ENCODE data around the gene PUS7L. TPM values are rescaled to one million over a fixed set of nuclear protein-coding genes. Genes with fewer than 3 reads are reported as not detected.

The PUS7L gene, protein sequence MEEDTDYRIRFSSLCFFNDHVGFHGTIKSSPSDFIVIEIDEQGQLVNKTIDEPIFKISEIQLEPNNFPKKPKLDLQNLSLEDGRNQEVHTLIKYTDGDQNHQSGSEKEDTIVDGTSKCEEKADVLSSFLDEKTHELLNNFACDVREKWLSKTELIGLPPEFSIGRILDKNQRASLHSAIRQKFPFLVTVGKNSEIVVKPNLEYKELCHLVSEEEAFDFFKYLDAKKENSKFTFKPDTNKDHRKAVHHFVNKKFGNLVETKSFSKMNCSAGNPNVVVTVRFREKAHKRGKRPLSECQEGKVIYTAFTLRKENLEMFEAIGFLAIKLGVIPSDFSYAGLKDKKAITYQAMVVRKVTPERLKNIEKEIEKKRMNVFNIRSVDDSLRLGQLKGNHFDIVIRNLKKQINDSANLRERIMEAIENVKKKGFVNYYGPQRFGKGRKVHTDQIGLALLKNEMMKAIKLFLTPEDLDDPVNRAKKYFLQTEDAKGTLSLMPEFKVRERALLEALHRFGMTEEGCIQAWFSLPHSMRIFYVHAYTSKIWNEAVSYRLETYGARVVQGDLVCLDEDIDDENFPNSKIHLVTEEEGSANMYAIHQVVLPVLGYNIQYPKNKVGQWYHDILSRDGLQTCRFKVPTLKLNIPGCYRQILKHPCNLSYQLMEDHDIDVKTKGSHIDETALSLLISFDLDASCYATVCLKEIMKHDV
- total RNA-seq (10 to 100 TPM; 17.8 to 21.4 TPM), polyA plus RNA-seq (26.3 TPM)

DNA sequence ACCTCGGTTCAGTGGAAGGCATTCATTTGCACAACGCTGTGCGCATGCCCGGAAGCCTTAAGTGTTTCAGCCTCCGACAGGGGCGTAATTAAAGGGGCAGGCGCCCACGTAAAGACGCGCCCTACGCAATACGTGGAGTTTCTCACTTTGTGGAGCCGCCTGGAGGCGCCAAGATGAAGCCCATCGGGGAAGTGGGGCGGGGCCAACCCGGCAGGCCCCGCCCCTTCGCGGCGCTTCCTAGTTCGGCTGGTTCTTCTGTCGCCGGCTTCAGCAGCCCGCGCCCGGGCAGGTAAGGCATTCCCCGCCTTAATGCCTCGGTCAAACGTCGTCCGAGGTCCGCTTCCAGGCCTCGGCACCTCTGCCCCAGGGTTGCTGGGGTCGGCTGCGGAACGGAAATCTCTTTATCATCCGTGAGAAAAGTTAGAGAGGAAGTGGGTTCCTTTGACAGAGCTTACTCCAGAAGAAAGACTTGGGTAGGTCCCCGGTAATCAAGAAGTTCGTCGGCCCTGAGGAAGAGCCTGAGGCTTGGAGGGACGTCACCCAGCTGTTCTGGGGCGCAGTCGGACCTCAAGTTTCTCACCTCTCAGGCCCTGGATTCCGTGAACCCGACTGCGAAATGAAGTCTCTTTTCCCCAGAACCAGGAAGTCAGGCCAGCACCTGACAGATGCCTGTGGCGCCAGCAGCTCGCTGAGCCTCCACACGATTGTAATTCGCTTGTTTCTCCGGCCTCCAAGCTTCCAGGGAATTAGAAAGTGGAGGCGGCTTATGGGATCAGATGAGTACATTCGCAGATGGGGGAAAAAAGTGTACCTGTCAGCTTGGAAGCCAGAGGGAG is at the start of gene PUS7L, which contains the start of gene IRAK4:
PUS7L (minus strand) TSS at position 63 of the 836 bp plus-strand sequence. CDS start 3,545 bp downstream, outside the sequence.
IRAK4 (plus strand) TSS at position 224 of the 836 bp plus-strand sequence. CDS start 9,161 bp downstream, outside the sequence.
- peaks cover 0 to 2% of the 10 kb centered on the region in 2 donors for H3K27me3 Mint-ChIP-seq
- CTCF ChIA-PET: interaction anchor here (0.9 to 2.3 kb wide), 10 partner anchors 10 to 124 kb away, joined by 3 to 15 read pairs (median 3); partner anchors contain the start of genes TMEM117 and TWF1
- Histone ChIP-seq H3K27ac (ENCODE audit: low read depth, low read length) (peak within 1 kb of the TSS; percentile 93), H3K27me3 (ENCODE audit: insufficient read depth, low read length, poor library complexity, severe bottlenecking) (no peaks in the 10 kb centered on the region), H3K4me3 (ENCODE audit: low read length) (peak within 1 kb of the TSS; percentile 63), H3K9me3 (ENCODE audit: low read length) (no peaks in the 10 kb centered on the region), H3K36me3 (ENCODE audit: insufficient read depth, low read length) (peaks cover 3% of the 10 kb centered on the region), H3K4me1 (ENCODE audit: insufficient read depth, low read length) (peaks cover 46% of the 10 kb centered on the region)
- no peaks in the 10 kb centered on the region for H3K9me3 Mint-ChIP-seq
- peak within 1 kb of the TSS; percentile 94 to 99 (median 98) for H3K4me3 Mint-ChIP-seq
- POLR2A ChIA-PET: interaction anchor here (1.4 to 2.4 kb wide), 3 partner anchors 34 to 77 kb away, joined by 3 to 30 read pairs (median 8); partner anchors contain the start of genes TMEM117 and TWF1
- peak within 1 kb of the TSS; percentile 98 to 100 (median 99) for H3K27ac Mint-ChIP-seq
- peaks cover 73 to 90% (median 88%) of the 10 kb centered on the region in 3 donors for H3K4me1 Mint-ChIP-seq
- H3K36me3 Mint-ChIP-seq: peaks cover 12 to 30% (median 12%) of the 10 kb centered on the region in 3 donors
- peak; percentile 93 to 97 (median 94) for DNase-seq

DNA sequence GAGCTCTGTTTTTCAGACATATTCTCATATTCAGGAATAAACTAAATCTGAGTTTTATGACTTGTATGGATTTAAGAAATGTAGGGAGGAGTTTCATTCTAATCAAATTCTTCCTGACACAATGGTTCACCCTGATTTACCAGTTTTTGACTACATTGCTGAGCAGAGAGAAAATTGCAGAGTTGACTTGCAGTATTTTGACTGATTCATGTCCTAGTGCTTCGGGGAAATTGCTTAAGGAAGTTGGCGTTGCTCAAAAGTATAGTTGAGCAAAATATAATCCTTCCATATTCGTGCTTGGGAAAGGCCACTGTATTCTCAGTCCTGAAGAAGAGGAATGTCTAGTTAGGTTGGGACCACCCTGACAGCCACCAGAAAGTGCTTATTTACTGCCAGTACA is 48.8 kb upstream of the PUS7L start:
- Mint-ChIP-seq H3K9me3 (no peaks in the 10 kb centered on the region), H3K36me3 (peaks cover 0 to 18% (median 5%) of the 10 kb centered on the region in 3 donors), H3K4me3 (peak overlapping the region in 5 of 7 donors; percentile 98 to 100 (median 99)), H3K4me1 (peaks cover 27 to 49% (median 42%) of the 10 kb centered on the region in 3 donors), H3K27me3 (peaks cover 0 to 3% of the 10 kb centered on the region in 2 donors), H3K27ac (peak overlapping the region; percentile 99 to 100 (median 100))
- ChIA-PET CTCF (interaction anchor here (1.8 to 3.8 kb wide), 3 partner anchors 15 to 48 kb away, joined by 4 to 23 read pairs (median 15); partner anchors contain the start of genes IRAK4, PUS7L and TMEM117), POLR2A (interaction anchor here (1.2 to 3.5 kb wide), 4 partner anchors 9 to 49 kb away, joined by 3 to 35 read pairs (median 18); partner anchors contain the start of genes IRAK4, PUS7L and TMEM117)
- no peaks in the 10 kb centered on the region for H3K27me3 ChIP-seq (ENCODE audit: insufficient read depth, low read length, poor library complexity, severe bottlenecking)
- peaks cover 35% of the 10 kb centered on the region for H3K4me1 ChIP-seq (ENCODE audit: insufficient read depth, low read length)
- H3K27ac ChIP-seq (ENCODE audit: low read depth, low read length): no peak overlapping the region
- no peak for DNase-seq
- H3K9me3 ChIP-seq (ENCODE audit: low read length): no peaks in the 10 kb centered on the region
- no peak overlapping the region for H3K4me3 ChIP-seq (ENCODE audit: low read length)
- H3K36me3 ChIP-seq (ENCODE audit: insufficient read depth, low read length): no peaks in the 10 kb centered on the region

DNA sequence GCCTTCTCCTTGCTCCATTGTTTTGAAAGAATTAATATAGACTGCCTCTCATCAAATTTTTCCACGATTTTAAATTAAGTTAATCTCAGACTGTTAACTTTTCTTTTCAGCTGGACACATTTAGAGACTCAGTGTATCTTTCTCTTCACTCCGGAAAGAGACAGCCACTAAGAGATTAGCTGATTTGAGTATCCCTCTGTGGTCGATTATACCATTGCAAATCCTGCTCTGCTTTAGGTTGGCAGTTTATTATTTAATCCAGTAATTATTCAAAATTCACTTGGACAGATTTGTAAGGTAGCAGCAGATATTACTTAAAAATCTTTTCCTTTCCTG is 48.1 kb upstream of the PUS7L start:
- Mint-ChIP-seq H3K36me3 (peaks cover 0 to 23% (median 5%) of the 10 kb centered on the region in 3 donors), H3K4me1 (peaks cover 31 to 53% (median 46%) of the 10 kb centered on the region in 3 donors), H3K27me3 (no peaks in the 10 kb centered on the region), H3K27ac (peak overlapping the region; percentile 99 to 100 (median 100)), H3K4me3 (peak overlapping the region; percentile 98 to 100 (median 99)), H3K9me3 (no peaks in the 10 kb centered on the region)
- Histone ChIP-seq H3K4me1 (ENCODE audit: insufficient read depth, low read length) (peaks cover 35% of the 10 kb centered on the region), H3K36me3 (ENCODE audit: insufficient read depth, low read length) (peaks cover 6% of the 10 kb centered on the region), H3K27me3 (ENCODE audit: insufficient read depth, low read length, poor library complexity, severe bottlenecking) (no peaks in the 10 kb centered on the region), H3K9me3 (ENCODE audit: low read length) (no peaks in the 10 kb centered on the region), H3K4me3 (ENCODE audit: low read length) (peak overlapping the region; percentile 88), H3K27ac (ENCODE audit: low read depth, low read length) (peak overlapping the region; percentile 96)
- CTCF ChIA-PET: interaction anchor here (1.1 to 3.8 kb wide), 8 partner anchors 14 to 74 kb away, joined by 3 to 23 read pairs (median 5); partner anchors contain the start of genes IRAK4, PUS7L and TMEM117
- POLR2A ChIA-PET: interaction anchor here (1.1 to 3.5 kb wide), 9 partner anchors 8 to 1042 kb away, joined by 3 to 35 read pairs (median 3); partner anchors contain the start of genes IRAK4, PUS7L and TMEM117
- no peak for DNase-seq

DNA sequence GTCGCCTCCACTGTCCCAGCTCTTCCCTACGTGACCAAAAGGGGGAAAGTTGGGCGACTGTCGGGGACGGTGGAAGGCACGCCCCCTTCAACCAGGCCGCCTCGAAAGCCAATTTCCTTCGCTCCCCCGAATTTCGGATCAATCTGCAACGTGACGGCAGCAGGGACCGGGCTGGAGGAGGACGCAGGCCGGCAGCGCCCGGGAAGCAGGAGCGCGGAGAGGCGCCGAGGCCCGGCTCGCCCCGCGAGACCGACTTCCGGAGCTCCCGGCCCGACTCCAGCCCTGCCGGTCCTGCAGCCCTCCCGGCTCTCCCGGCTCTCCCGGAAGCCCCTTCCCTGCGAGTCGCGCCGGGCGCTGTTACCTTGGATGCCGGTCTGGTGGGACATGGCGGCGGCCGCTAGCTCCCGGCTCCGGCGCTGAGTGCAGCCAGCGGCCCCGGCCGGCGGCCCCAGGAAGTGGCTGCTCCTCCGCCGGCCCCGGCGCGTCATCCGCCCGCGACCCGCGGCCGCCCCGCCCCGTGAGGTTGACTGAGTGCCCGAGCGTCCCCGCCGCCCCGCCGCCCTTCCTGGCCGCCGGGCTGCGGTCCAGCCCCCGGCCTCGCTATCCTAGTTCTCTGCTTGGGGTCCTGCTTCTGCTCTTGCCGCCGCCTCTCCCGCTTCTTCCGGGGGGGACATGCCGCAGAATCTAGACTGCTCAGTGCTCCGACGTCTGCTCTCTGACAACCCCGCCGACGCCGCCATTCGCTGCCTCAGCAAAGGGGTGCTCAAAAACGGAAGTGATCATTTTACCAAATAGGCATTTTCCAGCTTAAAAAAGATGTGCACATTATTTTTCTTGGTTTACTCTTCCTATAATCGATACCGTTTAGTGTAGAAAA is 47.5 kb upstream of the PUS7L start, which contains the start of gene TWF1:
TWF1 (minus strand) TSS at position 458 of the 877 bp plus-strand sequence; CDS start at position 386, 72 bp downstream.
- no peaks in the 10 kb centered on the region for H3K9me3 ChIP-seq (ENCODE audit: low read length)
- Mint-ChIP-seq H3K4me3 (peak within 1 kb of the TSS; percentile 98 to 100 (median 99)), H3K4me1 (peaks cover 32 to 51% (median 44%) of the 10 kb centered on the region in 3 donors), H3K36me3 (peaks cover 0 to 26% (median 5%) of the 10 kb centered on the region in 3 donors), H3K27me3 (no peaks in the 10 kb centered on the region), H3K9me3 (no peaks in the 10 kb centered on the region), H3K27ac (peak within 1 kb of the TSS; percentile 99 to 100 (median 100))
- POLR2A ChIA-PET: interaction anchor here (1.1 to 3.5 kb wide), 9 partner anchors 7 to 1042 kb away, joined by 3 to 35 read pairs (median 3); partner anchors contain the start of genes IRAK4, PUS7L and TMEM117
- H3K27ac ChIP-seq (ENCODE audit: low read depth, low read length): peak within 1 kb of the TSS; percentile 96
- peak; percentile 78 to 91 (median 87) for DNase-seq
- CTCF ChIA-PET: interaction anchor here (1.1 to 3.8 kb wide), 8 partner anchors 14 to 75 kb away, joined by 3 to 23 read pairs (median 5); partner anchors contain the start of genes IRAK4, PUS7L and TMEM117
- no peaks in the 10 kb centered on the region for H3K27me3 ChIP-seq (ENCODE audit: insufficient read depth, low read length, poor library complexity, severe bottlenecking)
- H3K4me1 ChIP-seq (ENCODE audit: insufficient read depth, low read length): peaks cover 32% of the 10 kb centered on the region
- H3K36me3 ChIP-seq (ENCODE audit: insufficient read depth, low read length): peaks cover 8% of the 10 kb centered on the region
- H3K4me3 ChIP-seq (ENCODE audit: low read length): peak within 1 kb of the TSS; percentile 88

DNA sequence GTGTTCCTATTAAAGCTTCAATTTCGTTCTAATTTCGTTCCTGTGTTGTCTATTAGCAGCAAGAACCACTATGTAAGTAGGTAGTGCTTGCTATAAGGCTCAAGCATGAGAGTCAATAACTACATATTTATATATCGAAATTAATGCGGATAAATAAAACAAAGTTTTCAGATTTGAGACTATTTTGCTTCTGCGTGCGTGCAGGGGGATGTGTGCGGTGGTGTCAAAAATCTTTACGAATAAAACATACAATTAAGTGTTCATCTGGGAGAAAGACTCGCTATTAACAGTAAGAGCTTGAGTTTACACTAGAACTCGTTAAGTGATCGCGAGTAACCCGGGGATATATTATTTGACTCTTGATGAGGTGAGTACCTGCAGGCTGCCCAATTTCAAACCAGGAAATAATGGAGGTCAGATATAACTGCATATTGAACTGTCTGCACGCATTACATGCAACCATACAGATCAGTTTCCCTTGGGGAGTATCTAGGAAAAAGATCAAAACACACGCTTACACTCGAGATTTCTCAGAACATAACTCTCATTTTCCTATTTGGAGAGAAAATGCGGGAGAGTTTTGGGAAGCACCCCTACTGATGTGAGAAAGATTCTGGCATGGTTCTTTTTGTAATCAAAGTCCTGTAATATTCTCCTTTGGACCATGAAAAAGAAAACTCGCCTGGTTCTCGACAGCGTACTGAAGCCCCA is 46.7 kb upstream of the PUS7L start:
- Histone ChIP-seq H3K4me3 (ENCODE audit: low read length) (peak overlapping the region; percentile 88), H3K27me3 (ENCODE audit: insufficient read depth, low read length, poor library complexity, severe bottlenecking) (no peaks in the 10 kb centered on the region), H3K27ac (ENCODE audit: low read depth, low read length) (peak overlapping the region; percentile 96), H3K4me1 (ENCODE audit: insufficient read depth, low read length) (peaks cover 31% of the 10 kb centered on the region), H3K9me3 (ENCODE audit: low read length) (no peaks in the 10 kb centered on the region), H3K36me3 (ENCODE audit: insufficient read depth, low read length) (peaks cover 9% of the 10 kb centered on the region)
- peak in 2 of 5 donors; percentile 7 to 31 for DNase-seq
- Mint-ChIP-seq H3K4me1 (peaks cover 33 to 49% (median 45%) of the 10 kb centered on the region in 3 donors), H3K36me3 (peaks cover 0 to 33% (median 6%) of the 10 kb centered on the region in 3 donors), H3K27ac (peak overlapping the region; percentile 89 to 100 (median 98)), H3K9me3 (no peaks in the 10 kb centered on the region), H3K27me3 (no peaks in the 10 kb centered on the region), H3K4me3 (peak overlapping the region; percentile 98 to 100 (median 99))
- ChIA-PET CTCF (interaction anchor here (1.2 to 3.8 kb wide), 6 partner anchors 28 to 77 kb away, joined by 3 to 23 read pairs (median 5); partner anchors contain the start of genes IRAK4, PUS7L and TMEM117), POLR2A (interaction anchor here (1.1 to 3.5 kb wide), 8 partner anchors 9 to 1043 kb away, joined by 3 to 35 read pairs (median 4); partner anchors contain the start of genes IRAK4, PUS7L and TMEM117)

All from CD8-positive, alpha-beta memory T cell (primary cell).